PC-9 (cell line): ENCODE measurements around the gene PNP.

Experiments used
- CTCF ChIP-seq: fragments of 200-600 bp; sonication (generic); conservative IDR thresholded peaks from 2 replicates; pipeline ENCODE4 v1.6.1; 2017; ENCODE audit warnings: mixed run types, antibody characterized with exemption, mild to moderate bottlenecking, moderate library complexity
- EZH2 ChIP-seq: fragments of 200-600 bp; sonication (generic); IDR thresholded peaks from 2 replicates; pipeline ENCODE4 v1.8.0; 2017; ENCODE audit warnings: antibody characterized with exemption, low read depth

DNA sequence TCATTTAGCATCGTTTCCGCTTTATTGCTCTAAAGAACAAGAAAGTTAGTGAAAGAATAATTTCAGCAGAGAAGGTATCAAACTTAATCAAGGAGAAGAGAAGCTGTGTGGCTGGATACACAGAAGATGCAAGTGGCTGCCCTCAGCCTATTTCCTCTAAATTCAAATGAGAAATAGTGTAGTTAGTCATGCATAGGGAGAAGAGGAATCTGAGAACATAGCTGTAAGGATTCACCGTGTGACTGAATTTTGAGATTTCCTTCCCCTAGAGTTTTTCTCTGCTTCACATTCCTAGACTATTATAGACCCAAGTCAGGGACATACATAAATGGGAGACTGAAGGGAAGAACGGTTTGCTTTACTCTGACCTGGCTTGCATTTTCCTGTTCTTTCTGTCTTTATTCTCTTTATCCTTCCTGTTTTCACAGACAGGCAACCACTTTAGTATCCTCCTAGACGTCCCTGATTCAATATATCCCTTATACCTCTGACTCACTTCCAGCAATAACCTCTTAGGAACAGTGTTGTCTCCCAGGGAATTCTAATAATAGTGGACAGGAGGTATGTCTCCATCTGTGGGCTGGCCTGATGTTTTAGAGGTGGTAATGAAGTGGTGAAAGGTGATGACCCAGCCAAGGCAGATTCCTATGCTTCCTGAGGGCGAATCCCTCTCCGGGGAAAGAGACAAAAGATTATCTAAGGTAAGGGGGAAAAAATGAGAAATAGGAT is 43.1 kb downstream of the PNP start:
- TF ChIP-seq EZH2 (no peak), CTCF (no peak)
